Smooth muscle cell (in vitro differentiated cells): Measurements from ENCODE around the gene CCDC6. TPM values are rescaled to one million over a fixed set of nuclear protein-coding genes. Genes with fewer than 3 reads are reported as not detected.
A peak's percentile ranks its signal among the peaks of the same experiment; 100 is the strongest.
"Not testable (repeated sequence)": the region's sequence is repeated elsewhere in the genome, so short reads cannot be mapped to it uniquely, and the experiment has no call there.

Source experiments
- DNase-seq: peaks from one replicate; lab custom pipeline; 2025; ENCODE audit not compliant: unreplicated experiment; lab: John Stamatoyannopoulos, UW
- H2AFZ ChIP-seq: fragments of 200-600 bp; sonication (generic); 2 replicates; pipeline ENCODE4 v1.6.0; 2016; ENCODE audit warnings: antibody characterized with exemption, low read depth, mild to moderate bottlenecking
- H3F3A ChIP-seq: fragments of 200-600 bp; sonication (generic); 2 replicates; pipeline ENCODE4 v1.6.0; 2017; ENCODE audit warnings: antibody characterized with exemption, low read depth
- H3K27ac ChIP-seq: fragments of 200-600 bp; sonication (generic); 2 replicates; pipeline ENCODE4 v1.5.1; 2016; ENCODE audit warnings: low read depth, mild to moderate bottlenecking
- H3K27me3 ChIP-seq: fragments of 200-600 bp; sonication (generic); 2 replicates; pipeline ENCODE4 v1.6.1; 2016; ENCODE audit warnings: low read depth, mild to moderate bottlenecking
- H3K36me3 ChIP-seq: fragments of 200-600 bp; sonication (generic); 2 replicates; pipeline ENCODE4 v1.5.1; 2016; ENCODE audit warnings: low read depth
- H3K4me1 ChIP-seq: fragments of 200-600 bp; sonication (generic); 2 replicates; pipeline ENCODE4 v1.5.1; 2016; ENCODE audit warnings: low read depth
- H3K4me2 ChIP-seq: fragments of 200-600 bp; sonication (generic); 2 replicates; pipeline ENCODE4 v1.6.0; 2016; ENCODE audit warnings: mild to moderate bottlenecking
- H3K4me3 ChIP-seq: fragments of 200-600 bp; sonication (generic); 2 replicates; pipeline ENCODE4 v1.5.1; 2016; ENCODE audit warnings: mild to moderate bottlenecking
- H3K79me2 ChIP-seq: fragments of 200-600 bp; sonication (generic); 2 replicates; pipeline ENCODE4 v1.6.0; 2016; ENCODE audit warnings: low read depth, mild to moderate bottlenecking
- H3K9ac ChIP-seq: fragments of 200-600 bp; sonication (generic); 2 replicates; pipeline ENCODE4 v1.6.0; 2016; ENCODE audit warnings: low read depth
- H3K9me3 ChIP-seq: fragments of 200-600 bp; sonication (generic); replicated peaks from 2 replicates; pipeline ENCODE4 v1.5.1; 2016; ENCODE audit warnings: low read depth
- H4K20me1 ChIP-seq: fragments of 200-600 bp; sonication (generic); 2 replicates; pipeline ENCODE4 v1.6.0; 2016; ENCODE audit warnings: low read depth
- WGBS: methylation state at CpG from one replicate; pipeline ENCODE4 v1.1.7; 2016; ENCODE audit warnings: low lambda C conversion rate; 5-methylcytosine and 5-hydroxymethylcytosine counted together
- polyA plus RNA-seq: library from polyadenylated mRNA; unstranded; fragments of >200 nt; fragmentation: Nextera tagmentation; extraction: Ambion mirVana; gene quantifications from 2 replicates; pipeline ENCODE4 v1.2.1, GENCODE V29; 2016
- total RNA-seq: library from RNA; depleted of rRNA; stranded (reverse); fragments of >200 nt; gene quantifications from 2 replicates; pipeline ENCODE4 v1.2.3, GENCODE V29; 2014
- TF ChIP-seq, protein P1 (sequence below): fragments of 200-600 bp; sonication (generic); IDR thresholded peaks from 2 replicates; pipeline ENCODE4 v1.5.1; 2017; ENCODE audit warnings: borderline replicate concordance, mild to moderate bottlenecking, antibody characterized with exemption; ENCODE audit not compliant: insufficient read depth, poor library complexity, severe bottlenecking

The CCDC6 gene
- 35.1 and 36.8 TPM in 2 replicates for total RNA-seq
- polyA plus RNA-seq = 13.7 and 15.3 TPM in 2 replicates

DNA sequence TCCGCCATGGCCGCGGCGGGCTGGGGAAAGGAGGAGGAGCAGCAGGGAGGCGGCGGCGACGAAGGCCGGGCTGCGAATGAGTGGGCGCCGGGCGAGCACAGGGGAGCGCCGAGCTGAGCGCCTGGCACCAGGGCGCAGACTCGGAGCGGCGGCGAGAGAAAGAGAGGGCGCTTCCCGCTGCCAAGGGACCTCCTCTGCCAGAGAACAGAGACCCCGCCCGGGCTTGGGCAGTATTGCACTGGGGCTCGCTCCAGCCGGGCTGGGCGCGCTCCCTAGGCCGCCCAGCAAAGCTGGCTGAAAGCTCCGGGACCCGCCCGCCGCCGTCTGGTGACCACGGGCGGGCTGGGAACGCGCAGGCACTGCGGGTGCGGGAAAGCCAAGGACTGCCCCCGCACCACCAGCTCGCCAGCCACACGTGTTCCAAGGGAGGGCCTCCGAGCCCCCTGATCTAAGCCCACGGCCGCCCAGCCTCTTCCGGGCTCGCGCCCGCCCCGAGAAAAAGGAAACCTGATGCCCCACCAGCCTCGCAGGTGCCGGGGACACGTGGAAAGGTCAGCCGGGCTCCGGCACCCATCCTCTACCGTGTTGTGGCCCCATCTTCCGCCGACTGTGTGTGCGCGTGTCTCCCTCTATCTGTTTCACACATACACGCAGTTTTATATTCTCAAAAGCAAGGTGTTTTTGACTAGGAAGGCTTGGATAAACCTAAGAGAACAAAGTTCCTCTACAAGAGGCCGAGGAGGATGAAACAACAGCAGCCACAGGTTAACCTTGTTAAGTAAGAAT is at the start of gene CCDC6:
Gene CCDC6, minus strand, starts transcription at position 140 of the 786 bp plus-strand sequence. Its CDS starts 132 bp downstream, at position 8.
- Histone ChIP-seq H3K9me3 (no peaks in the 10 kb centered on the region), H3K79me2 (peaks cover 42% of the 10 kb centered on the region), H3K4me2 (peak within 1 kb of the TSS; percentile 91), H3K4me3 (peak within 1 kb of the TSS; percentile 94), H3K27ac (peak within 1 kb of the TSS; percentile 98), H3K36me3 (no peaks in the 10 kb centered on the region), H3K9ac (peak within 1 kb of the TSS; percentile 86), H2AFZ (peak within 1 kb of the TSS; percentile 88), H3F3A (peaks cover 14% of the 10 kb centered on the region), H3K4me1 (peaks cover 35% of the 10 kb centered on the region), H3K27me3 (no peaks in the 10 kb centered on the region), H4K20me1 (peaks cover 38% of the 10 kb centered on the region)
- TF ChIP-seq, protein P1, sequence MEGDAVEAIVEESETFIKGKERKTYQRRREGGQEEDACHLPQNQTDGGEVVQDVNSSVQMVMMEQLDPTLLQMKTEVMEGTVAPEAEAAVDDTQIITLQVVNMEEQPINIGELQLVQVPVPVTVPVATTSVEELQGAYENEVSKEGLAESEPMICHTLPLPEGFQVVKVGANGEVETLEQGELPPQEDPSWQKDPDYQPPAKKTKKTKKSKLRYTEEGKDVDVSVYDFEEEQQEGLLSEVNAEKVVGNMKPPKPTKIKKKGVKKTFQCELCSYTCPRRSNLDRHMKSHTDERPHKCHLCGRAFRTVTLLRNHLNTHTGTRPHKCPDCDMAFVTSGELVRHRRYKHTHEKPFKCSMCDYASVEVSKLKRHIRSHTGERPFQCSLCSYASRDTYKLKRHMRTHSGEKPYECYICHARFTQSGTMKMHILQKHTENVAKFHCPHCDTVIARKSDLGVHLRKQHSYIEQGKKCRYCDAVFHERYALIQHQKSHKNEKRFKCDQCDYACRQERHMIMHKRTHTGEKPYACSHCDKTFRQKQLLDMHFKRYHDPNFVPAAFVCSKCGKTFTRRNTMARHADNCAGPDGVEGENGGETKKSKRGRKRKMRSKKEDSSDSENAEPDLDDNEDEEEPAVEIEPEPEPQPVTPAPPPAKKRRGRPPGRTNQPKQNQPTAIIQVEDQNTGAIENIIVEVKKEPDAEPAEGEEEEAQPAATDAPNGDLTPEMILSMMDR = peak; percentile 49
- WGBS = 1% methylated on average over 49 of the region's 64 CpGs
- peak; percentile 81 for DNase-seq

DNA sequence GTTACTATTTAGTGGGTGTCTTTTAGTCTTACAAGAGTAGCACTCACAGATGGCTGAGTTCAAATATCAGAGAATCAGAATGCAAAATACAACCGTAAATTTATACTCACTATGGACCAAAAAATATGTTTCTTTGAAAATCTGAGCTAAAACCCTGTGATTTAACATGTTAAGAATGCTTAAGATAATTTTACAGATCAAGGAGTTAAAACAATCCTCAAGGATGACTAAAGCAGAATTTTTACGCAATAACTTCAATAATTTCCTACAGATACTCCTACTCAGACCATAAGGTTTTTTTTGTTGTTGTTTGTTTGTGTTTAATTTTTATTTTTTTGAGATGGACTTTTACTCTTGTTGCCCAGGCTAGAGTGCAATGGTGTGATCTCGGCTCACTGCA is 47.9 kb upstream of the CCDC6 start:
- Histone ChIP-seq H3K9me3 (no peaks in the 10 kb centered on the region), H3K27me3 (no peaks in the 10 kb centered on the region), H3K27ac (peak overlapping the region; percentile 9), H2AFZ (no peak overlapping the region), H3K9ac (no peak overlapping the region), H3K4me3 (no peak overlapping the region), H3K4me2 (no peak overlapping the region), H3F3A (peaks cover 3% of the 10 kb centered on the region), H4K20me1 (no peaks in the 10 kb centered on the region), H3K4me1 (no peaks in the 10 kb centered on the region), H3K36me3 (no peaks in the 10 kb centered on the region), H3K79me2 (no peaks in the 10 kb centered on the region)
- no peak for DNase-seq
- TF ChIP-seq, protein P1 = no peak
- WGBS = 63% methylated on average over 3 of the region's 3 CpGs

DNA sequence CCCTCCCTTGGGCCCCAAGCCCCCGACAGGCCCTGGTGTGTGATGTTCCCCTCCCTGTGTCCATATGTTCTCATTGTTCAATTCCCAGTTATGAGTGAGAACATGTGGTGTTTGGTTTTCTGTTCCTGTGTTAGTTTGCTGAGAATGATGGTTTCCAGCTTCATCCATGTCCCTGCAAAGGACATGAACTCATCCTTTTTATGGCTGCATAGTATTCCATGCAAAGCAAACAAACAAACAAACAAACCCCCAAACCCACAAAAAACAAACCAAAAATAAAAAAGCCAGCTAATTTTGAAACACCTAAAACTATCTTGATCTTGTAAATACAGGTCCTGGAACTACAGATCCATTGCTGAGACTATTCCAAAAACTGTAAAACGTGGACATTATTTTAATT is 47.4 kb upstream of the CCDC6 start:
- H3K79me2 ChIP-seq, H3K36me3 ChIP-seq, H3K9me3 ChIP-seq, H3K9ac ChIP-seq, DNase-seq, H3K4me1 ChIP-seq, H4K20me1 ChIP-seq, H3K27me3 ChIP-seq, H3F3A ChIP-seq, H2AFZ ChIP-seq, H3K4me2 ChIP-seq, H3K4me3 ChIP-seq: not testable (repeated sequence)
- H3K27ac ChIP-seq = peak overlapping the region; percentile 9
- over 99% methylated on average over 2 of the region's 2 CpGs for WGBS

DNA sequence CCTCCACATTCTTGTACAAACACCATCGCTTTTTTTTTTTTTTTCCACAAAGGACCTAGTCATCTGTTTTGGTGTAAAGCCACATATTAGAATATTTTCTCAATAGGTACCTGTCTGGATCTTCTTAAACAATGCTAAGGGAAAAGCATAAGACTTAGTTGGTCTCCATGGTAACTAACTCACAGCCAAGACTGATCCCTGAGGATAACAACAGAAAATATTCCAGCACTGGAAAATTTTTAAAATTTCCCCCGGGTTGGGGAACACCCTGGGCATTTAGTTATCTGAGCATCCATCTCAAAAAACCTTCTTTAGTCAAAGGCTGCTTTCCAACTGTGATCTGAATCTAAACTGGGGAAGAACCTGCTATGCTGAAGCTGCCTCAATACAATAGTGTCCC is 43.7 kb upstream of the CCDC6 start:
- no peaks in the 10 kb centered on the region for H3K36me3 ChIP-seq
- no peak for DNase-seq
- H3K4me3 ChIP-seq = no peak overlapping the region
- H3K9me3 ChIP-seq = no peaks in the 10 kb centered on the region
- no peaks in the 10 kb centered on the region for H3K27me3 ChIP-seq
- no peak overlapping the region for H3K4me2 ChIP-seq
- TF ChIP-seq, protein P1 = no peak
- no peak overlapping the region for H2AFZ ChIP-seq
- peaks cover 3% of the 10 kb centered on the region for H3F3A ChIP-seq
- no peaks in the 10 kb centered on the region for H4K20me1 ChIP-seq
- no peaks in the 10 kb centered on the region for H3K4me1 ChIP-seq
- H3K9ac ChIP-seq = no peak overlapping the region
- 90% methylated on average over 2 of the region's 2 CpGs for WGBS
- H3K27ac ChIP-seq = no peak overlapping the region
- H3K79me2 ChIP-seq = no peaks in the 10 kb centered on the region
